ENCODE results near the gene CLEC19A.

GRCh38 chr16:19266774-19267173, 18.8 kb upstream of the CLEC19A start:
- TF ChIP-seq POLR2A (IDR thresholded peaks at IDR 0.05; ENCODE audit: low read length) = no peak
- no peak for TF ChIP-seq GATA1 (IDR thresholded peaks at IDR 0.05; ENCODE audit: low read depth, low read length)
